Measurements from ENCODE around the gene DGCR2.
"Not testable (repeated sequence)": the region's sequence is repeated elsewhere in the genome, so short reads cannot be mapped to it uniquely, and the experiment has no call there.

The DGCR2 gene

DNA sequence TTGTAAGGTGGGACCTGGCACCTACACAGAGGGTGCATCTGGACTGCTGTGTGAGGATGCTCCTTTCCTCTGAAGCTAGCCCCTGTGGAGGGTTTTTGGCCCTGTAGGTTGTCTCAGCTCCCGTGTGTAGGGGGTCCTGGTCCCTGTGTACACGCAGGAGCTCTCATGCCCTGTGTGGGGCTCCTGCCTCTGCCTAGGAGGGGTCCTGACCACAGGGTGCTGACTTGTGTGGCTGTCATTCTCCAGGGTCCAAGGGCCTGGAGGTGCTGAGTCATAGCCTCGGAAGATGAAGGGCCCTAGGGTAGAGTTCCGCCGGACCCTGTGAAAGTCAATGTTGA is 88.7 kb downstream of the DGCR2 start:
- in situ Hi-C loops (cut with HindIII; ENCODE audit: low sequenced_read_pairs) = not testable (repeated sequence)

DNA sequence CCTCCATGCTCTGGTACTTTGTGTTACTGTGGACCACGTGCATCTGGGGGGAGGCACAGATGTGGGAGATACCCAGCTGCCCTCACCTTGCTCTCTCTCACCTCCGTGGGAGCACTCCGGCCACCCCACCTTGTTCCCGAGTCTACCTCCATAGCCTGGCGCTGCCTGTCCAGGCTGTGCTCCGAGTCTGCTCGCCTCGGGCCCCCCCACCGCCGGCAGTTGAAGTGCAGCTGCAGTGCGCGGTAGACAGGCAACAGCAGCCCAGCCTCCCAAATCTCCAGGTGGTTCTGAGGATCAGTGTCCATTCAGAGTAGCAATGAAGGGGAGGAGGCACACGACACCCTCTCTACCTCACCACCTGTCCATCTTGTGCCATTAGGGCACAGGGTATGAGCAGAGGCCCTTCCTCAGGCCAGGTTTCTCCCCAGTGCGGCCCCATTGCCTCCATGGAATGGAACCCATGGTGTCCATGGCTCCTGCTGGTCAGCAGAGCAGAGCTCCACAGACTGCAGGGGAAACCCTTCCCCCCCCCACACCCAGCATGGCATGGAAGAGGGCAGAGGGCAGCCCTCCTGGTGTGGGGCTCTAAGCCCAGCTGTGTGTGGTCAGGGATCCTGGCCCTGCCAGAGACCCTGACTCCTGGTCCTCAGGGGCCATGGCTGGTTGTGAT is 89.2 kb downstream of the DGCR2 start:
- in situ Hi-C loops (cut with HindIII; ENCODE audit: low sequenced_read_pairs) = not testable (repeated sequence)

DNA sequence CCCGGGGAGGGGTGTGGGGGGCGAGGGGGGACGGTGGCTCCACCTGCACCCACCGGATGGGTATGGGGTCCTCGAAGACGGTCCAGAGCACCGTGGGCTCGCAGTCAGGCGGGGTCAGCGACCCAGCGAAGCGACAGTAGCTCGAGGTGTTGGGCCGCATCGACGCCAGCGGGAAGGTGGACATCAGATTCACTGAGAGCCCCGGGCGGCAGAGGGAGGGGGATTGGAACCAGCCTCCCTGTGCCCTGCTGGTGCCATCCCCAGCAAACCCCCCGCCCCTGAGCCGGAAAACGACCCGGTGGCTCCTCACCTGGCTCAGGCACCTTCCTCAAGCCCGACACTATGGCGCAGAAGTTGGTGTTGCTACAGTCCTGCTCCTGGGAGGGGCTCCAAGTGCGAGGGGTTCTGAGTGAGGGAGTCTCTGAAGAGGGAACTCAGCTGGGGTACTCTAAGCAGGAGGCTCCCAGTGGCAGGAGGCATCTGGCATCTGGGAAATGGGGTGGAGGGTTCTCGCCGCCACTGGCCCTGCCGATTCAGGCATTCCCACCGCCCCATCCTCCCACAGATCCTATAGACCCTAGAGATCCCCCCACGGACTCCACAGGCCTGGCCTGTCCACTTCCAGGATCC is 89.9 kb downstream of the DGCR2 start:
- in situ Hi-C loops (cut with HindIII; ENCODE audit: low sequenced_read_pairs) = not testable (repeated sequence)

DNA sequence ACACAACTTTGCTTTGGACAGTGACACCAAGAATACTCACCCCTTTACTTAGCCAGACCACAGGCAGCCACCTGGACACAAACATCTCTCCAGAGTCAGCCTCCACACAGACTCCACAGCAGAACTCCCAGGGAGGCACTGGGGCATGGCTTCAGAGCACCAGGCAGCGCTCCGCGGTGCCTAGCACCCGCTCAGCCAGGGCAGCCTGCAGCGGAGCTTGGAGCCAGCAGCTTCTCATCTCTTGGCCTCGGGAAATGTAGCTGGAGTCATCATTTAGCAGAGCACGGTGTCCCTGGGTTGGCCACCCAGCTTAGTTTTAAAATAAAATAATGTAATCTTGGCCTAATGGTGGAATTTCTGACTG is 91.3 kb downstream of the DGCR2 start:
- in situ Hi-C loops (cut with HindIII; ENCODE audit: low sequenced_read_pairs) = not testable (repeated sequence)

DNA sequence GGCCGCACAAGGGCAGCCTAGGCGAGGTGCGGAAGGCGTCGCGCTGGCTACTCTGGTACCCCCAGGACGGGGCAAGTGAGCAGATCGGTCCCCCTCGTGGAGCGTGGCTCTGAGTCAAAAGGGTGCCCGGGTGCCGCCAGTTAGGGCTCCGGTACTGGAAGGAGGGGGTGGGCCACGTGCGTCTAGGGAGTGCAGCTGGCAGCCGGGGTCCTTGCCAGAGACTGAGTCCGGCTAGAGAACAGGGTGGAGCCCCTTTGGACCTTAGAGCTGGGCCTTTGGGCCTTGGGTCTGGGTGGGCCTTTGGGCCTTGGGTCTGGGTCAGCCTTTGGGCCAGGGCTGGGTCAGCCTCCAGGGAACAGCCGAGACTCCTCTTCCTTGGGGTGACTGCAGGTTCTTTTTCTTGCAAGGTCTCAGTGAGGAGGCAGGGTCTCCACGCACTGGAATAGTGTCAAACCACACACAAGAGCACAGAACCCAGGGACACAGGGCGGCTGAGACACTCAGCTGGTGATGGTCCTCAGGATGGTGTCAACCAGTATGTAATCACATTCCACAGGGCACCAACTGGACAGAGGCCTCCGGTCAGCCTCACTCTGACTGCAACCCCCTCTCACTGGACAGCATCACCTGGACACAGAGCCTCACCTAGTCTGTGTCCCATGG is 91.9 kb downstream of the DGCR2 start:
- in situ Hi-C loops (cut with HindIII; ENCODE audit: low sequenced_read_pairs) = not testable (repeated sequence)

DNA sequence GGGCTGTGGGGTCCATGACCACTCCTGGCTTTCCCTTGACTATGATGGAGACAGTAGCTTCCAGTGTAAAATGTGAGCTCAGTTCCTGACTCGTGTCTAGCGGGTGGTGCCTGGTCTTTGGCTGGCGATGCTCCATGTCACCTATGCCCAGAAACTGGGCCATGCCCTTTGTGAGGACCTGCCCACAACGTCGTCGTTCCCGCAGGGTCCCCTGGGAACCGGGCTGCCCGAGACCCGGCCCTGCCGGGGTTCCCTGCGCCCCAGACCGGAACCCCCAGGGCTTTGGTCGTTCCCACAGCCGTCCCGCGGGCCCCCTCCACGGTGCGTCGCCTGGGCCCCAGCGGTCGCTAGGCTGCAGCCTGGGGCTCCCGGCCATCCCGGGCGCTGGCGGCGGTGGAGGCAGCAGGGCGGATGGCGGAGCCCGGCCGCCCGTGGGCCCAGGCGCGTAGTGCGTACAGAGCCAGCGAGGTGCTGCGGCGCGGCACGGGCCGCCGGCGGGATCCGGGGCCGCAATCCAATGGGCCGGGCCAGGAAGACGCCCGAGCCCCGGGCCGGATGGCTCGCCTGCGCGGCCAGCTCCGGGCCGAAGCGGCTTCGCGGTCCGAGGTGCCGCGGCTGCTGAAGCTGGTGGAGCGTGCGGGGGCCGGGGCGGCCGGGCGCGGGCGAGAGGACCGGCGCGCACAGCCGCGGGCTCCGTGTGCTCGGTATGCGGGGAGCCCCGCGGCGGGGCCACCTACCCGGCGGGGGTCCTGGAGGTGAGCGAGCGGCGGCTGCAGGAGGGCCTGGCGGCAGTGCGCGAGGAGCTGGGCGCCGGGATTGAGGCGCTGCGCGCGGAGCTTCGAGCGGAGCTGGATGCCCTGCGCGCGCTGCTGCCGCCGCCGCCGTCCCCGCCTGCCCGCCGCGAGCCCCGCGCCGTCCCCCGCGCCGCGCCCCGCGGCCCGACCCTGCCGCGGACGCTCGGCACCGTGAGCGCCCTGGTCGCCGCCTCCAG is 92.8 kb downstream of the DGCR2 start:
- in situ Hi-C loops (cut with HindIII; ENCODE audit: low sequenced_read_pairs) = not testable (repeated sequence)

DNA sequence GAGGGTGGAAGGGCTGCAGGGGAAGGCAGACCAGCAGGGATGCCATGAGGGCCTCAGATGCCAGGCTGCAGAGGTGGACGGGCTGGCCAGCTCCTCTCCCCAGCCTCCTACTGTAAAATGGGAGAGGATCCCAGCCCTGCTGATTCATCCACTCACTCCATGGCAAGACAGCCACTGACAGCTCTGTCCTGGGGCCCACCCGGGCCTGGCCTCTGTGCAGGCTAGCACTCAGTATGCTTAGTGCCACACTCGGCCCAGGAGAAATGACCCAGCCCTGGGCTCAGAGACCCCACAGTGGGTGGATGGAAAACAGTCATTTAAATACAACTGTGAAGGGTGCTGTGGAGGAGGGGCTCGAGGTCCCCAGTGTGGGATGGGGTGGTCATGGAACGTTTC is 94.2 kb downstream of the DGCR2 start:
- in situ Hi-C loops (cut with HindIII; ENCODE audit: low sequenced_read_pairs) = not testable (repeated sequence)

DNA sequence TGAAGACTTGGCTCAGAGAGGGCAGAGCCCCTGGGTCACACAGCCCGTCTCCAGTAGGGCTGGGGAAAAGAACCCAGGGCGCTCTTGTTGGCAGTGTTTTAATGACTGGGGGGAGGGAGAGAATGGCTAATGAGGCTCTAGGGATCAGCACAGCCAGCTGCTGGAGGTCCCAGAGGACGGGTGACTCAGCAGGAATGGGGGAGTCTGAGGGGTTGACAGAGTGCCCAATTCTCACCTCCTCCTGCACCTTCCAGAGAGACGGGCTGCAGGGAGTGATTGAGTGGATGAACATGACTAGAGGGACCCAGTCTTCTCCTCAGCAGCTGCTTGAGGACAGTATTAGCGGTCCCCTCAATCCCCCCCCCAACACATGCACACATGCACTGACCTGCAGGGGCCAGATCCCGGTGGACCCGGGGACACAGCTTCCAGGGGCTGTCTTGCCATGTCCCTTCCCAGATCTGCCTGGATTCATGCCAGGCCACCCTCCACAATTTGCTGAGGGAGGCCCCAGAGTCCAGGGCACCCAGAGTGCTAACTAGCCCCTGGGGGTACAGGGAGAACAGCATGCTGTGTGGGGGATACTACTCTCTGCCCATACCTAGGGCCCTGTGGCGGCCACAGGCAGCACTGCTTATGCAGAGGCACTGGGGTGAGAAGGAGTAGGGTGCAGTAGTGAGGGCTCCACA is 94.7 kb downstream of the DGCR2 start:
- in situ Hi-C loops (cut with HindIII; ENCODE audit: low sequenced_read_pairs) = not testable (repeated sequence)

DNA sequence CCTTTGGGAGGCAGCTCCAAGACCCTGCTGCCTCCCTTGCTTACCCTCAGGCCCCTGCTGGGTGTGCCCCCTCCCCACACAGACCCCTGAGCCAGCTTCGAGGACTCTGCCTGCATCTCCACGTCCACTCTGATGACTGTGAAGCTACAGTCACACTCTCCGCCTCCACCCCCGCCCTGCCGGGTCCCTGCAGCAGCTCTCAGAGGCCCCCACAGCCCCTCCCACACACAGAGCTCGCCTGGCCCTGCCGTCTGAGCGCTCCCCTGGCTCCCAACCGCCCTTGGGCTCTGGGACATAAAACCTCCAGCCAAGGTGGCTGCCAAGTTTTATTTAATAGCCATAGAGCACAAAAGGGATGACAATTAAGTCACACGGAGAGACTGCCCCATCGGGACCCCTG is 96.1 kb downstream of the DGCR2 start:
- in situ Hi-C loops (cut with HindIII; ENCODE audit: low sequenced_read_pairs) = not testable (repeated sequence)

DNA sequence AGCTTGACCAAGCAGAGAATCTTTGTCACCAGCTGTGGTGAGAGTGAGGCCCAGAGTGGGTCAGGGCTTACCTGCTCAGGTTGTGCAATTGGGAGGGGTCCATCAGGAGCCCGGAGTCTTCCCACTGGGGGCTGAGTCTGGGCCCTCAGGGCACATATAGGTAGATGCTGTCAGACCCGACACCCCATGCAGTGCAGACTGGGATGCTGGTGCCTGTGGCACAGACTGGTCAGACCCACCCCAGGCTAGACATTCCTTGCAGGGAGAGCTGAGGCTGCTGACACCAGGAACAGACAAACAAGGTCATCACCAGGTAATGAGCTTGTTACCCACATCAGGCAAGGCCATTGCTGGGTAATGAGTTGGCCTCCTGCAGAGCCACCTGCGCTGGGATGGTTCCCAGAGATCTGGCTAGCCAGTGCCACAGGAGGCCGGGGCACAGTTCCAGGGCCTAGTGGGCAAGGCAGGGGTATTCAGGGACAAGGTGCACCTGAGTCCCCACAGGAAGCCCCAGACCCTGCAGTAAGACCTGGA is 97.2 kb downstream of the DGCR2 start:
- in situ Hi-C loops (cut with HindIII; ENCODE audit: low sequenced_read_pairs) = not testable (repeated sequence)

DNA sequence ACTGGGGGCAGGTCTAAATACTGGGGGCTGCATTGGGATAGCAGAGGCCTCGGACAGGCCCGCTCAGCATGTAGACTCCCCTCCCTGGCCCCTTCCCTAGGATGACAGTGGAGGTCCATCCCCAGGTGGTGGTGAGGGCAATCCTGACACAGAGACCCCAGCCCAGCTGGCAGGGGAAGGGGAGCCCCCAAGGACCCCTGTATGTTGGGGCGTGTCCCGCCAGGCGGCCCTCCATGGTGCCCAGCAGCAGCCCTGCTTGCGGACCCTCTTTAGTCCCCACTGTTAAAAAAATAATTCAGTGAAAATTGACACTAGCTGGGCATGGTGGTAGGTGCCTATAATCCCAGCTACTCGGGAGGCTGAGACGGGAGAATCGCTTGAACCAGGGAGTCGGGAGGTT is 98.3 kb downstream of the DGCR2 start:
- in situ Hi-C loops (cut with HindIII; ENCODE audit: low sequenced_read_pairs) = not testable (repeated sequence)

DNA sequence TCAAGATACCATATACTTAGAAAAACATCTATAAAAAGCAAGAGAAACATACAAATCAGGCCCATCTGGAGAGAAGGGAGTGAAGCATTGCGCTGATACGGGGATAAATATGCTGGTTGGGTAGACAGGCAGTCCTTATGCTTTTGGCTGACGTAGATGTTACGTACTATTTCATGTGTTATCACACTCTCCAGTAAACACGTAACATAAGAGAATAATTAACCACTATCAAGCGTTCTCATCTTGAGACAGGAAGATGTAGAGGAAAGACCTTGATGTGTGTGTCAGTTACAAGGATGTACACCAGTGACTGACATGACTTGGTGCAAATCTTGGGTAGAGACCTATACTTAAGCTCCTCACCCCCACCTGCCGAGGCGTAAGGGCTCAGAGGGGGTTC is 99.5 kb downstream of the DGCR2 start:
- in situ Hi-C loops (cut with HindIII; ENCODE audit: low sequenced_read_pairs) = no loop called here

DNA sequence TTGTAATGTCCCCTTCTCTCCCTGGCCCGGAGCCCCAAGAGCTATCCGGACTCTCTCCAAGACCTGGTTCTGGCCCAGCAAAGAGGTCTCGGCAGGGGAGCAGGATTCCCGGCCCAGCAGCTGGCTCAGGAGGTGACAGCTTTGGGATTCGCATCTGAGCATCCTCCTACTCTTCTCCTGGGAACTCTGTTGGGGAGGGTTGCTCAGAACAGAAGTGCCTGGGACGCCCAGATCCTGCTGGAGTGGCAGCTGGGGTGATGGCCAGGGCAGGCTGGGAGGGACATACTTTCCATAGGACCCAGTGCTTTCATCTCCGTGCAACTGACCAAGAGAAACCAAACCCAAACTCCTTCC is 102.6 kb downstream of the DGCR2 start:
- in situ Hi-C loops (cut with HindIII; ENCODE audit: low sequenced_read_pairs) = no loop called here

DNA sequence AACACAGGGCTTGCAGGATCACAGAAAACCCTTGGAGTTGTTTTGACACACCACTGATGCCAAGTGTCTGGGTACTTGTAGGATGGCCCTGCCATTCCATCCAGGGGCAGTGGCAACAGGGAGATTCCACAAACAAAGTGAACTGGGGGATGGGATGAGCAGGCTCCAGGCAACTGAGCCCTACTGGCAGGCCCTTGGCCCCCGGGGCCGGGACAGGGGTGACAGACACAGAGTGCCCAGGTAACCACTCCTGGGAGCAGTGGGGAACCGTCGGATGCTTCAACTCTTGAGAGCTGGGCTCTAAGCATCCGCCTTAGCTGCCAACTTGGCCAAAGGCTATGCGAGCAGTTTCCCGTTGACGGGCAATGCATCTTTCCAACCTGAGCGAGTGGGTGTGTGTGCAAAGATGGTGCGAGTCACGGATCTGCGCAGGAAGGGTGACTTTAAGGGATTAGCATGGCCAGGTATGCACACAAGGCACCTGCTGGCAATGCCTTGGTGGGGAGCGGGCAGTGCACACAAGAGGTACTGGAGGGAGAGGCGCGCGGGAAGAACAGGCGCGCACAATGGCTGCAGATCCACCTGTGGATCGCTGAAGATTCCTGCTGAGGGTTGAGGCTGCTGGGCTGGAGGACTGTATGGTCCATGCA is 103.1 kb downstream of the DGCR2 start:
- in situ Hi-C loops (cut with HindIII; ENCODE audit: low sequenced_read_pairs) = no loop called here

DNA sequence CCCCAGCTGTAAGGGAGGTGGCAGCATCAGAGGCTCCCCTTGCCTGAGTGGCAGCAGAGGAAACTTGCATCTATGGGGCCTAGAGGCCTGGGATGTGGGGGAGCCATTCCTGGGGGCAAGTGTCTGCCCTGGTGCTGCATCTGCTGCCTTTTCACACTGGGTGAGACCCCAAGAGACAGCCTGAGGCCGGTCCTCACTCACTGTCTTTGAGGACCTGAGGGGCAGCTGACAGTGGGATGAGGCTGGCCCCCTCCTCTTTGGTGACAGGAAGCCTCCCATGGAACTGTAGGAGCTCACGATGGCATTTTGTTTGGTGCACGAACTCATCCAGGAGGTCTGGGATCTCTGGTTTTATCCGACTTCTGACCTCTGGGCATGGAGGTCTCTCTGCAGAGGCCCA is 104.0 kb downstream of the DGCR2 start:
- in situ Hi-C loops (cut with HindIII; ENCODE audit: low sequenced_read_pairs) = no loop called here

DNA sequence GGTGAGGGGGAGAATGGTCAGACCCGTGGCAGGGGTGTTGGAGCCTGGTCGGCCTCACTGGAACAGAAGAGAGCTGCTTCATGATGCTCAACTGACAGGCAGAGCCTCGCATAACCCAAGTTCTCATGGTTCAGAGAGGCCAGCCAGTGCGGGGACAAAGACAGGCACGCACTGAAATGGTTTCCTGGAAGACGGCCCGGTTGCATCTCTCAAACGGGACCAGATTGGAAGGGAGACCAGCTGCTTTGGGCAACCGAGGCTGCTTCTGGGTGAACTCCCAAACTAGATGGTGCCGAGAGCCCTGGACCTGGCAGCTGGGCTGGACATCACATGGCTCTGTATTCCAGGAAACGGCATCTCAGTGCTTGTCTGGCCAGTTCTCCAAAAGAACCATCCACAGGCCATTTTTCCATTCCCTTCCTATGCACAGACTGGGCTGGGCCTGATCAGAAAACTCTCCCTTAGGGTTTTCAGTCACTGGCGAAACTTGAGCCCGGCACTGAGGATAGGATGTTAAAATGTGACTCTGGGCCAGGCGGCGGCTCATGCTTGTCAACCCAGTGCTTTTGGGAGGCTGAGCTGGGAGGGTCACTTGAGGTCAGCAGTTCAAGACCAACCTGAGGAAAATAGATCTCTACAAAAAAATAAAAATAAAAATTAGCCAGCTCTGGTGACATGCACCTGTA is 106.0 kb downstream of the DGCR2 start:
- in situ Hi-C loops (cut with HindIII; ENCODE audit: low sequenced_read_pairs) = no loop called here

DNA sequence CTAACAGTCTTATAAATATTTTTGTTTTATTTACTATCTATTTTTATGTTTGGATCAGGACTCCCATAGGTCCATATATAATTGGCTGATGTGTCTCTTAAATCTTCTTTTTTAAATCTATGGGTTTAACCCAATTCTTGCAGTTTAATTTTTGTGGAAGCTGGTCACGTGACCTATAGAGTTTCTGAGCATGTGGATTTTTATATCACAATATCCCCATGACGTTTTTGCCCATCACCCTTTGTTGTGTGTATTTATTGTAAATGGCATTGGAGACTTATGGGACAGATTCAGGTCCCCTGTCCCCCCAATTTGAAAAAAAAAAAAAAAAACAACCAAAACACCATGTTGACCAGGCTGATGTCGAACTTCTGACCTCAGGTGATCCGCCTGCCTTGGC is 107.3 kb downstream of the DGCR2 start:
- in situ Hi-C loops (cut with HindIII; ENCODE audit: low sequenced_read_pairs) = no loop called here

DNA sequence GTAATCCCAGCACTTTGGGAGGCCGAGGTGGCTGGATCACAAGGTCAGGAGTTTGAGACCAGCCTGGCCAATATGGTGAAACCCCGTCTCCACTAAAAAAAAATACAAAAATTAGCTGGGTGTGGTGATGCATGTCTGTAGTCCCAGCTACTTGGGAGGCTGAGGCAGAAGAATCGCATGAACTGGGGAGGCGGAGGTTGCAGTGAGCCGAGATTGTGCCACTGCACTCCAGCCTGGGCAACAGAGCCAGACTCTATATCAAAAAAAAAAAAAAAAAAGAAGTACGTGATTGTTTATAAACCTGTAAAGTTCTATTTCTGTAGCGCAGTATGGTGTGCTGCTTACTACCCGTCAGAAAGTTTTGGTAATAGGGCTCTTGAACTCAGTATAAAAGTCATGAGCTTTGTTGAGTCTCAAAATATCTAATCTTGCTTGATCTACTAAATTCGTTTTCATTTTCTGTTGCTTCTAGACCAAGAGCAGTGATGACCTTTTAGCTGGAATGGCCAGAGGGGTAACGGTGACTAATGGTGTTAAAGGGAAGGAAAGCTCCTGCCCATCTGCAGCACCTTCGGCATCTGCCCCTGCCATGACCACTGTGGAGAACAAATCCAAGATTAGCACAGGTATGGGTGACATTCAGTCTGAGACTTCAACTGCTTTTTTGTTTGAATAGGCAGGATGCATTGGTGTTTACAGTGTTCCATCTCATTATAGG is 108.2 kb downstream of the DGCR2 start:
- in situ Hi-C loops (cut with HindIII; ENCODE audit: low sequenced_read_pairs) = not testable (repeated sequence)

DNA sequence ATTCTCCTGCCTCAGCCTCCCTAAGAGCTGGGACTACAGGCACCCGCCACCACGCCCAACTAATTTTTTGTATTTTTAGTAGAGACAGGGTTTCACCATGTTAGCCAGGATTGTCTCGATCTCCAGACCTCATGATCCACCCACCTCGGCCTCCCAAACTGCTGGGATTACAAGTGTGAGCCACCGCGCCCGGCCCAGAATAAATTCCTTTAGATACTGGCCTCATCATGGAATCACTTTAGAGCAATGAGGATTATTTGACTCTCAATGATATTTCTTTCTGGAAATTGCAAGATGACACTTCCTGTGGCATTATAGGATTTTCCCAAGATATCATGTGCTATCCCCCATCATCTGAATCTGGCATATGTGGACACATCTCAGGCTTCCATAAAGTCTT is 108.8 kb downstream of the DGCR2 start:
- in situ Hi-C loops (cut with HindIII; ENCODE audit: low sequenced_read_pairs) = not testable (repeated sequence)

All from endothelial cell of hepatic sinusoid (primary cell).